Renal cortex interstitium (tissue), 11 donors: Measurements from ENCODE around the gene POLA1. TPM values are rescaled to one million over a fixed set of nuclear protein-coding genes. Genes with fewer than 3 reads are reported as not detected.

Source experiments
- DNase-seq, 11 donors: peaks; one replicate each; pipeline ENCODE4 v3.0.0-alpha.2; 2013; ENCODE audit warnings: low read depth in 9 of 11, low spot score in 4 of 11; ENCODE audit errors: extremely low read depth in 1 of 11
- polyA plus RNA-seq, 3 donors: library from polyadenylated mRNA; unstranded; fragments of 120-200 nt; gene quantifications; one replicate each; pipeline ENCODE4 v1.2.1, GENCODE V29; 2013; ENCODE audit not compliant: insufficient read length in 3 of 3

Gene POLA1
- polyA plus RNA-seq, 3 donors: 15.5 to 19.6 (median 18.9) TPM

DNA sequence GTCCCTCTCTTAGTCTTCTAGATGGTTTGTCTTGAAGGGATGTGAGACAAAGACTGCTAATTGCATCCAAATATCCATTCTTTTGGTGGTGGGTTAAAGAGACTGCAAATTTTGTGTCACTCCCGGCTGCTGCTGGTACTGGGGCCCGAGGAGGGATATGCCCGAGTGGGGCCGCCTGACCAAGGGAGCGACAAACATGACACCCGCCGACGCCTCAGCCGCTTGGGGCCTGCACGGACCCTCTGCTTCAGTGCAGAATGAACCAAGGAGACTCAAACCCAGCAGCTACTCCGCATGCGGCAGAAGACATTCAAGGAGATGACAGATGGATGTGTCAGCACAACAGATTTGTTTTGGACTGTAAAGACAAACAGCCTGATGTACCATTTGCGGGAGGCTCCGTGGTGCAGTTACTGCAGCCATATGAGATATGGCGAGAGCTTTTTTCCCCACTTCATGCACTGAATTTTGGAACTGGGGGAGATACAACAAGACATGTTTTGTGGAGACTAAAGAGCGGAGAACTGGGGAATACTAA is 335.6 kb downstream of the POLA1 start:
- no peak for DNase-seq

DNA sequence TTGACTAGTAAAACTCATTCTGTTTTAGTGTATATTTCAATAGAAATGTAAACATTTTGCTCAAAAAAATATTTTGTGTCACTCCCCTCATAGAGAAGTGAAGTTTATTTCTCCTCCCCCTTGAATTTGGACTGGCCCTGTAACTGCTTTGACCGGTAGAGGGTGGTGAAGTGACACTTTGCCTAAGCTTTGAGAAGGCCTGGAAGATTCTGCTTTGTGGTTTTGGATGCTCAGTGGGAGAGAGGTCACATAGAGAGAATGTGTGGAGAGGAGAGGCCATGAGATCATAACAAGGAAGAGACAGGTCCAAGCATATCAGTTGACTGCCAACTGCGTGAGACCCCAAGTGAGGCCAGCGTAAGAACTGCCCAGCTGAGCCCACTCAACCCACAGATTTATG is 341.2 kb downstream of the POLA1 start:
- no peak for DNase-seq

DNA sequence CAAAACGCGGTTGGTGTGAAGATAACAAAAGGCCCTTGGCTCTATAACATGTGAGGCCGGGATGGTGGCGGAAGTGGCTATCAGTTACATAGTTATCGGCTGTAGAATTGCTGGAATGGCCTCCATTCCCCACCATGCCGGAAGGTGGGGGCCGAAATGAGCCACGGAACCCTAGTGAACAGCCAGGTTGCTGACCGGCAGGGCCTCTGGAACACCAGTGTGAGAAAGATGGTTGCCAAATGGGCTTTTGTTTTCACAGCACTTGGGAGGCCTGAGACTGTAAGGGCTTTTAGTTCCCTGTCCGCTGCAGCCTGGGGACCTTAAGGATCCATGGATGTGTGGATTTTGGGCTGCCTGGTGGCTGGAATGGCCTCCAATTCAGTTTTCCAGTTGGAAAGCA is 345.3 kb downstream of the POLA1 start:
- DNase-seq: no peak

DNA sequence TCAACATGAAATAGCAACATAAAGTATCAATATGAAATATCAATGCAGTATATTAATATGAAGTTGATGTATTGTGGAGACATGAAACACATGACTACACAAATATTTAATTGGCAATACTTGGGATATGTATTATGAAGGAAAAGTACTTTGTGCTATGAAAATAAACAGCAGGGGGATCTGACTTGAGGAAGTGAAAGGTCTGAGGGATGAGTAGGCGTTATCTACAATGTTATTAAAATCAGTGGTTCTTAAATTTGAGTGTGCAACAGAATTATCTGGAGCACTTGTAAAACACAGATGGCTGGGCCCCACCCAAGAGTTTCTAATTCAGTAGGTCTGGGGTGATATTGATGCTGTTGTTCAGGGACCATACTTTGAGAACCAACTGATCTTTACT is 349.5 kb downstream of the POLA1 start:
- DNase-seq: no peak

Other genes starting within 250 kb of the POLA1 start
- gene PDK3, start 228.6 kb upstream of the POLA1 start, polyA plus RNA-seq: 10 to 100 TPM in 2 of 3 donors, 1 to 10 TPM in 1; 9.7 to 12.7 (median 10.9) TPM
- 1 to 10 TPM; 2.7 to 3.0 (median 2.9) TPM for gene PCYT1B, start 46.6 kb upstream of the POLA1 start, polyA plus RNA-seq